HepG2 (cell line): Measurements from ENCODE around the gene P4HB. TPM values are rescaled to one million over a fixed set of nuclear protein-coding genes. Genes with fewer than 3 reads are reported as not detected.

Experiments
- ATAD3A ChIP-seq: sonication (generic); formaldehyde crosslinking; IDR thresholded peaks from 2 replicates; pipeline ENCODE4 v1.4.0; 2020; ENCODE audit warnings: missing genetic modification reagents
- BCL6 ChIP-seq: IDR thresholded peaks from 2 replicates; pipeline ENCODE4 v1.6.1; 2016; ENCODE audit warnings: missing genetic modification reagents, missing compliant biosample characterization
- EEA1 ChIP-seq: sonication (generic); formaldehyde crosslinking; IDR thresholded peaks from 2 replicates; pipeline ENCODE4 v1.5.1; 2020; ENCODE audit warnings: mild to moderate bottlenecking, missing genetic modification reagents, borderline replicate concordance
- ELF4 ChIP-seq: sonication (generic); formaldehyde crosslinking; IDR thresholded peaks from 2 replicates; pipeline ENCODE4 v1.5.0; 2020; ENCODE audit warnings: missing genetic modification reagents, mild to moderate bottlenecking, moderate library complexity, borderline replicate concordance
- GFI1 ChIP-seq: sonication (generic); formaldehyde crosslinking; IDR thresholded peaks from 2 replicates; pipeline ENCODE4 v1.5.0; 2020; ENCODE audit warnings: missing genetic modification reagents, mild to moderate bottlenecking, borderline replicate concordance
- HDAC1 ChIP-seq: sonication (generic); formaldehyde crosslinking; IDR thresholded peaks from 2 replicates; pipeline ENCODE4 v1.5.1; 2020; ENCODE audit warnings: mild to moderate bottlenecking, missing genetic modification reagents
- HHEX ChIP-seq: IDR thresholded peaks from 2 replicates; pipeline ENCODE4 v1.6.1; 2016; ENCODE audit warnings: control low read depth
- KDM5A ChIP-seq: fragments of 200-600 bp; sonication (generic); IDR thresholded peaks from 2 replicates; pipeline ENCODE4 v1.7.0; 2018; ENCODE audit warnings: antibody characterized with exemption, mild to moderate bottlenecking, low read length, borderline replicate concordance
- MAFF ChIP-seq: IDR thresholded peaks from 2 replicates; pipeline ENCODE4 v1.6.1; 2011; ENCODE audit warnings: low read depth, low read length, improper control_type of control experiment
- MTF2 ChIP-seq: sonication (generic); formaldehyde crosslinking; IDR thresholded peaks from 2 replicates; pipeline ENCODE4 v1.5.0; 2020; ENCODE audit warnings: missing genetic modification reagents, borderline replicate concordance
- NFE2 ChIP-seq: sonication (generic); formaldehyde crosslinking; IDR thresholded peaks from 2 replicates; pipeline ENCODE4 v1.4.0; 2020; ENCODE audit warnings: missing genetic modification reagents
- PRMT3 ChIP-seq: sonication (generic); formaldehyde crosslinking; IDR thresholded peaks from 2 replicates; pipeline ENCODE4 v1.8.1; 2022; ENCODE audit warnings: low read depth, mild to moderate bottlenecking, moderate library complexity, missing genetic modification reagents, borderline replicate concordance
- SSRP1 ChIP-seq: IDR thresholded peaks from 2 replicates; pipeline ENCODE4 v1.6.1; 2016; ENCODE audit warnings: control low read depth
- THYN1 ChIP-seq: sonication (generic); formaldehyde crosslinking; IDR thresholded peaks from 2 replicates; pipeline ENCODE4 v1.8.1; 2023; ENCODE audit warnings: low read depth, mild to moderate bottlenecking, moderate library complexity, missing genetic modification reagents, borderline replicate concordance
- ZFP1 ChIP-seq: IDR thresholded peaks from 2 replicates; pipeline ENCODE4 v1.6.1; 2016
- ZKSCAN5 ChIP-seq: sonication (generic); formaldehyde crosslinking; IDR thresholded peaks from 2 replicates; pipeline ENCODE4 v1.5.1; 2020; ENCODE audit warnings: mild to moderate bottlenecking, missing genetic modification reagents
- ZNF12 ChIP-seq: sonication (generic); formaldehyde crosslinking; IDR thresholded peaks from 2 replicates; pipeline ENCODE4 v1.5.0; 2020; ENCODE audit warnings: missing genetic modification reagents
- ZNF326 ChIP-seq: sonication (generic); formaldehyde crosslinking; IDR thresholded peaks from 2 replicates; pipeline ENCODE4 v1.4.0; 2020; ENCODE audit warnings: missing genetic modification reagents, borderline replicate concordance
- ZNF432 ChIP-seq: sonication (generic); formaldehyde crosslinking; IDR thresholded peaks from 2 replicates; pipeline ENCODE4 v1.5.0; 2020; ENCODE audit warnings: missing genetic modification reagents, mild to moderate bottlenecking, borderline replicate concordance
- ZNF775 ChIP-seq: sonication (generic); formaldehyde crosslinking; IDR thresholded peaks from 2 replicates; pipeline ENCODE4 v1.4.0; 2020; ENCODE audit warnings: missing genetic modification reagents, mild to moderate bottlenecking, moderate library complexity, borderline replicate concordance
- ZNF788 ChIP-seq: sonication (generic); formaldehyde crosslinking; IDR thresholded peaks from 2 replicates; pipeline ENCODE4 v1.5.0; 2020; ENCODE audit warnings: mild to moderate bottlenecking, missing genetic modification reagents, borderline replicate concordance
- ZNF839 ChIP-seq: sonication (generic); formaldehyde crosslinking; IDR thresholded peaks from 2 replicates; pipeline ENCODE4 v1.4.0; 2020; ENCODE audit warnings: missing genetic modification reagents, mild to moderate bottlenecking, borderline replicate concordance
- polyA plus RNA-seq, 8 experiments: library from polyadenylated mRNA; depleted of rRNA in 3 of 8; stranded (reverse) in 7 of 8; unstranded in 1 of 8; fragments of >200 nt; fragmentation: Illumina TruSeq in 4 of 8; extraction: Trizol in 4 of 8; gene quantifications; 2 replicates each; pipeline versions ENCODE4 v1.2.1 to v1.2.3, GENCODE V29; 2011 to 2016; ENCODE audit warnings: low read depth in 4 of 8, missing spikeins in 1 of 8, mixed read lengths in 1 of 8; ENCODE audit not compliant: insufficient read depth in 1 of 8
- total RNA-seq, 5 experiments: library from RNA; depleted of rRNA; stranded (reverse); fragments of >200 nt; fragmentation: Illumina TruSeq; extraction: Trizol; gene quantifications; 2 replicates each; pipeline ENCODE4 v1.2.3, GENCODE V29; 2016; ENCODE audit warnings: low read depth in 1 of 5
- TF ChIP-seq, protein P1 (sequence below): sonication (generic); formaldehyde crosslinking; IDR thresholded peaks from 2 replicates; pipeline ENCODE4 v1.5.0; 2020; ENCODE audit warnings: mild to moderate bottlenecking, missing genetic modification reagents
- TF ChIP-seq, protein P2 (sequence below): sonication (generic); formaldehyde crosslinking; conservative IDR thresholded peaks from 2 replicates; pipeline ENCODE4 v1.4.0; 2020; ENCODE audit warnings: missing genetic modification reagents
- TF ChIP-seq, protein P3 (sequence below): sonication (generic); formaldehyde crosslinking; IDR thresholded peaks from 2 replicates; pipeline ENCODE4 v1.4.0; 2020; ENCODE audit warnings: missing genetic modification reagents

Gene P4HB
- total and polyA plus RNA-seq, 2 of the 13 experiments (the other 11 are each of a cell fraction or from before 2014, with no cell fraction given), result 185 to 782 TPM

DNA sequence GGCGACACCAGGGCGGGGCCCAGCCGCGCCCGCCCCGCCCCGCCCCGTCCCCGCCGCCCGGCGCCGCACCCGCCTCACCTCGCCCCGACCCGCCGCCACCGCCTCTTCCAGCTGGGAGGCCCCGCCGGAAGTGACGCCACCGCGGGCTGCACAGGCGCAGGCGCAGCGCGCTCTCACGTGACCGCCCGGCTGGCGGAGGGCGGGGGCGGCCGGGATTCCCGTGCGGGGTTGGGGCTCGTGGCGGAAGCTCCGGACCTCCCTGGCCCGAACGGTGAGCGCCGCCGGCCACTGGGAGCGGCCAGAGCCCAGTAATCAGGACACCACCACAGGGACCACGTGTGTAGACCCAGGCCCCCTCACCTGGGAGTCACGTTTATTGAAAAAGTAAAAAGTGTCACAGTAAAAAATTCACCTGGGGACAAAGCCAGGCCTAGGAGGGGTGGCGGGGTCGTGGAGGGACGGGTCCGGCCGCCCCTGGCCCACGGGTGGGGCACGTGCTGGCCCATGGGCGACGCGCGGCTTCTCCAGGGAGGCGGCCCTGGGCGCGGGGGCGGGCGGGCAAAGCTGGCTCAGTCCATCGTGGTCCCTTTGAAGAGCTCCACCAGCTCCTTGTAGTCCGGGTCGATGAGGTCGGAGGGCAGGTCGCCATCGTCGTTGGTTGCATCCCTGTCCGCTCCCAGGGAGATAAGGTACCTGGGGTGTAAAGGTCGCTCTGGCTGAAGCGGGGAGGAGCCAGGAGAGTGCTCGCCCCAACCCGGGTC is 27.0 kb downstream of the P4HB start, which contains the start of gene MCRIP1 (continued):
- TF ChIP-seq GFI1 (CRISPR knock-in tag) (peak; percentile 62; the same call in 1 of the 2 replicates), ZNF12 (CRISPR knock-in tag) (peak; percentile 47), ELF4 (peak; percentile 61; the same call in 1 of the 2 replicates), ZNF775 (peak; percentile 81; the same call in 1 of the 2 replicates), KDM5A (no peak; the same call in 1 of the 2 replicates), EEA1 (CRISPR knock-in tag) (peak; percentile 99), NFE2 (CRISPR knock-in tag) (0 out of 2 replicates have a peak, but pooled peaks have one; percentile 7), SSRP1 (CRISPR knock-in tag) (no peak), BCL6 (peak; percentile 37), ZNF839 (CRISPR knock-in tag) (peak; percentile 94; the same call in 1 of the 2 replicates), ZFP1 (CRISPR knock-in tag) (peak; percentile 69; the same call in 1 of the 2 replicates), MTF2 (CRISPR knock-in tag) (peak; percentile 79; the same call in 1 of the 2 replicates), MAFF (no peak), ZKSCAN5 (no peak), ZNF326 (CRISPR knock-in tag) (no peak), PRMT3 (CRISPR knock-in tag) (no peak), HHEX (0 out of 2 replicates have a peak, but pooled peaks have one; percentile 35), ATAD3A (no peak), THYN1 (CRISPR knock-in tag) (no peak), HDAC1 (CRISPR knock-in tag) (peak; percentile 90), ZNF788 (CRISPR knock-in tag) (peak; percentile 76; the same call in 1 of the 2 replicates), ZNF432 (peak; percentile 52; the same call in 1 of the 2 replicates)
- TF ChIP-seq, protein P1, sequence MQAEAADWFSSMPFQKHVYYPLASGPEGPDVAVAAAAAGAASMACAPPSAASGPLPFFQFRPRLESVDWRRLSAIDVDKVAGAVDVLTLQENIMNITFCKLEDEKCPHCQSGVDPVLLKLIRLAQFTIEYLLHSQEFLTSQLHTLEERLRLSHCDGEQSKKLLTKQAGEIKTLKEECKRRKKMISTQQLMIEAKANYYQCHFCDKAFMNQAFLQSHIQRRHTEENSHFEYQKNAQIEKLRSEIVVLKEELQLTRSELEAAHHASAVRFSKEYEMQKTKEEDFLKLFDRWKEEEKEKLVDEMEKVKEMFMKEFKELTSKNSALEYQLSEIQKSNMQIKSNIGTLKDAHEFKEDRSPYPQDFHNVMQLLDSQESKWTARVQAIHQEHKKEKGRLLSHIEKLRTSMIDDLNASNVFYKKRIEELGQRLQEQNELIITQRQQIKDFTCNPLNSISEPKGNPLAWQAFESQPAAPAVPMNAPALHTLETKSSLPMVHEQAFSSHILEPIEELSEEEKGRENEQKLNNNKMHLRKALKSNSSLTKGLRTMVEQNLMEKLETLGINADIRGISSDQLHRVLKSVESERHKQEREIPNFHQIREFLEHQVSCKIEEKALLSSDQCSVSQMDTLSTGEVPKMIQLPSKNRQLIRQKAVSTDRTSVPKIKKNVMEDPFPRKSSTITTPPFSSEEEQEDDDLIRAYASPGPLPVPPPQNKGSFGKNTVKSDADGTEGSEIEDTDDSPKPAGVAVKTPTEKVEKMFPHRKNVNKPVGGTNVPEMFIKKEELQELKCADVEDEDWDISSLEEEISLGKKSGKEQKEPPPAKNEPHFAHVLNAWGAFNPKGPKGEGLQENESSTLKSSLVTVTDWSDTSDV (CRISPR knock-in tag), result peak; percentile 77
- TF ChIP-seq, protein P2, sequence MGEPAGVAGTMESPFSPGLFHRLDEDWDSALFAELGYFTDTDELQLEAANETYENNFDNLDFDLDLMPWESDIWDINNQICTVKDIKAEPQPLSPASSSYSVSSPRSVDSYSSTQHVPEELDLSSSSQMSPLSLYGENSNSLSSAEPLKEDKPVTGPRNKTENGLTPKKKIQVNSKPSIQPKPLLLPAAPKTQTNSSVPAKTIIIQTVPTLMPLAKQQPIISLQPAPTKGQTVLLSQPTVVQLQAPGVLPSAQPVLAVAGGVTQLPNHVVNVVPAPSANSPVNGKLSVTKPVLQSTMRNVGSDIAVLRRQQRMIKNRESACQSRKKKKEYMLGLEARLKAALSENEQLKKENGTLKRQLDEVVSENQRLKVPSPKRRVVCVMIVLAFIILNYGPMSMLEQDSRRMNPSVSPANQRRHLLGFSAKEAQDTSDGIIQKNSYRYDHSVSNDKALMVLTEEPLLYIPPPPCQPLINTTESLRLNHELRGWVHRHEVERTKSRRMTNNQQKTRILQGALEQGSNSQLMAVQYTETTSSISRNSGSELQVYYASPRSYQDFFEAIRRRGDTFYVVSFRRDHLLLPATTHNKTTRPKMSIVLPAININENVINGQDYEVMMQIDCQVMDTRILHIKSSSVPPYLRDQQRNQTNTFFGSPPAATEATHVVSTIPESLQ (CRISPR knock-in tag), result peak; percentile 24; the same call in 1 of the 2 replicates
- TF ChIP-seq, protein P3, sequence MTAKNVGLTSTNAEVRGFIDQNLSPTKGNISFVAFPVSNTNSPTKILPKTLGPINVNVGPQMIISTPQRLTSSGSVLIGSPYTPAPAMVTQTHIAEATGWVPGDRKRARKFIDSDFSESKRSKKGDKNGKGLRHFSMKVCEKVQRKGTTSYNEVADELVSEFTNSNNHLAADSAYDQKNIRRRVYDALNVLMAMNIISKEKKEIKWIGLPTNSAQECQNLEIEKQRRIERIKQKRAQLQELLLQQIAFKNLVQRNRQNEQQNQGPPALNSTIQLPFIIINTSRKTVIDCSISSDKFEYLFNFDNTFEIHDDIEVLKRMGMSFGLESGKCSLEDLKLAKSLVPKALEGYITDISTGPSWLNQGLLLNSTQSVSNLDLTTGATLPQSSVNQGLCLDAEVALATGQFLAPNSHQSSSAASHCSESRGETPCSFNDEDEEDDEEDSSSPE (CRISPR knock-in tag), result peak; percentile 79
